HG02610 (cell line): Measurements from ENCODE around the gene SCP2.

Experiments used
- ATAC-seq: cut with Tn5 transposase; IDR thresholded peaks from one replicate; pipeline ENCODE4 v1.9.1; 2021; ENCODE audit warnings: mild to moderate bottlenecking, moderate library complexity; ENCODE audit not compliant: unreplicated experiment

Gene SCP2

GRCh38 chr1:53094533-53094919 is 167.4 kb downstream of the SCP2 start:
- ATAC-seq: no peak
